GM19351 (cell line): ENCODE data around the gene RFNG.

Experiments used
- ATAC-seq: cut with Tn5 transposase; IDR thresholded peaks from one replicate; pipeline ENCODE4 v1.9.1; 2021; ENCODE audit warnings: mild to moderate bottlenecking, moderate library complexity; ENCODE audit not compliant: unreplicated experiment

Gene RFNG

DNA sequence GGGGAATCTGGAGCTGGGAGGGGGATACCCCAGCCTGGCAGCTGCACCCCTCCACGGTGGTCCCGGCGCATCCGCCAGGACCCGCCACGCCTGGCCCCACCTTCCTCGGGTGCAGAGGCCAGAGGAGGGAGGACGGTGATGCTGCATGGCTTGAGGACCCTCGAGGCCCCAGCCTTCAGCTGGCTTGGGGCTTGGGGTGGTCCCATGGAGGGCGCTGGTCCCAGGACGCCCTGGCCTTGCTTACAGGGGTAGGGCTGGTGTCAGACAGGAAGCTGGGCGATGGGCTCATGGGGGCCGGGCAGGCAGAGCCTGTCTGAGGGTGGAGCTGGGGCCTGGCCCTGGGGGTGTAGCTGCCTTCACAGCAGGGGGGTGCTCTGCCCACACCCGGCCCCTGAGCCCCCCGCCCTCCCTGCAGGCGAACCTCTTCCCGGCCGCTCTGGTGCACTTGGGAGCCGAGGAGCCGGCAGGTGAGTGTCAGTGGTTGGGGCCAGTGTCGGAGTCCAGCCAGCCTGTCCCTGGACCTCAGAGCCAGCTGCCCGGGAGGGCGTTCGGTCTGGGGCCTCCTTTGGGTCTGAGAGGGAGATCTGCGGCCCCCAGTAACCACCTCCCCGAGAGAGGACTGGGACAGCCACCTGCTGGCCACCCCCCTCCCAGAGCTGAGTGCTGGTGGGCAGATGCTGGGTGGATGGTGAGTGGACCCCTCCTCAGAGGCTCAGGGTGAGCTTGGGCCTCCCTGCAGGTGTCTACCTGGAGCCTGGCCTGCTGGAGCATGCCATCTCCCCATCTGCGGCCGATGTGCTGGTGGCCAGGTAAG lies 35.3 kb downstream of the RFNG start:
- no peak for ATAC-seq

DNA sequence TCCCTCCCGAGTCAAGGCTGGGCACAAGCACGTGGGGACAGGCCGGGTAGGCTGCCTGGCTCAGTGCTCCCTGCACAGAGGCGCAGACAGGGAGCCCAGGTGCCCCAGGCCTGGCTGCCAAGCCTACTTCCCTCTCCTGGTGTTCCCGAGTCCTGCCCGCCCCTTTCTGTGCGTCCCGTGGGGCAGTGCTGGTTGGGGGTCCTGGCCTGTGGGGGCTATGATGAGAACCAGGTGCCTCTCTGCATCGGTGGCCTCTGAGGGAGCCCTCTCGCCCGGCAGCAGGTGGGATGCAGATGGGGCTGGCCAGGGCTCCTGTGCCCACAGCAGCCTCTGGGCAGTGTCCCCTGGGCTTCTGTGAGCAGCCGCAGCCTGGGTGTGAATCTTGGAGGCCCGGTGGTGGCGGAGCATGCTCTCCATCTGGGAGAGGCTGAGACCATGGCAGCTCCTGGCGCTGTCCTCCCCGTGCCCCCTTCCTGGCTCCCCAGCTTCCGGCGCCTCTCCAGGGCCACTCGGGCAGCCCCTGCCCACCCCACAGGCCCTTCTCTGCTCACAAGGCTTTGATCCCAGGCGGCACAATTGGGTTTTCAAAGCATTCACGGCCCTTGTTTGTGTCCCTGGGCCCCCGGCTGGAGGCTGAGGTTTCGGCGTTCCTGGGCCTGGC lies 36.2 kb downstream of the RFNG start:
- no peak for ATAC-seq

DNA sequence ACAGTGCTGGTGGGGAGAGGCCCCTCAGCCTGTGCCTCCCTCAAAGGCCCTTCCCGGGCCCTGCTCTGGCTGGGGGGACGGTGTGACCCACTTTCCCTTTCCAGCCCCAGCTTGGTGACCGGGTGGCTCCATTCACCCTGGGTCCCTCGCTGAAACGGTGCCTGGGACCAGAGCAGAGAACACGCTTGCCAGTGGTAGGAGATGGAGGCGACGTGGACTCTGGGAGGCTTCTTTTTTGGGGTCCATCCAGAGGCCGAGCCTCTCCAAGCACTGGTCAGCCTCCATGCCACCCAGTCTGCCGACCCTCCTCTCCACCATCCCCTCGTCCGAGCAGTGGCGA lies 36.7 kb downstream of the RFNG start:
- no peak for ATAC-seq

DNA sequence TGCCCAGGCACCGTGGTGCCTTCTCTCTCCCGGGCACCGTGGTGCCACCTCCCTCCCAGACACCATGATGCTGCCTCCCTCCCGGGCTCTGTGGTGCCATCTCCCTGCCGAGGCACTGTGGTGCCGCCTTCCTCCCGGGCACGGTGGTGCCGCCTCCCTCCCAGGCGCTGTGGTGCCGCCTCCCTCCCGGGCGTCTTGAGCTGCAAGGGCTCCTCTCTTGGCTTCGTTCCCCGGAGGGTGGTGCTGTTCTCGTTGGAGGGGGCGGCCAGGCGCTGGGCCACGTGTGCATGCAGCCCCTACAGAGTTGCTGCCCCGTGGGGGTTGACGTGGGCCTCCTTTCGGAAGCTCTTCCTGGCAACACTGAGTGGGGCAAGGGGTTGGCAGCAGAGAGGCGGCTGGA lies 37.2 kb downstream of the RFNG start:
- ATAC-seq, result no peak

DNA sequence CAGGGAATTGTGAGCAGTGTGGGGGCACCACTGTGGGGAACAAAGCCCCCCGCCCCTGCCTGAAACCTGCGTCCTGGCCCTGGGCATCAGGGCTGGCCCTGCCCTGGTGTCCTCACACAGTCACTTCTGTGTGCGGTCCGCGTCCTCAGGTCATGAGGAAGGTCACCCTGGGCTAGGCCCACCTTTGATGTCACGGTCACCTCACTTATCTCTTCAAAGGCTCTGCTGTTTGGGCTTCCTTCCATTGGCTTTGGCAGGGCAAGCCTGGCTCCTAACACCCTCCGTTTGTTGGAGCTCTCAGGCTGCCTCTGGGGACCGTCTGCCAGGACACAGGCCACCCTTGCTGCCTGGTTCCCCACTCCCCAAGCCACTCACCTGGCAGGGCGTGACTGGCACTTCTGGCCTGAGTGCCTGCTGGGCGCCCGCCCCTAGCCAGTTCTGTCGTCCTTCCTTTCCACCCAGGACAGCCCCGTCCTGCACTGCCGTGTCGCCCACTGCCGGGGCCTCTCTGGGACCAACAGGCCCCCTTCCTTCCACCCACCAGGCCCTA lies 37.8 kb downstream of the RFNG start:
- ATAC-seq, result no peak

DNA sequence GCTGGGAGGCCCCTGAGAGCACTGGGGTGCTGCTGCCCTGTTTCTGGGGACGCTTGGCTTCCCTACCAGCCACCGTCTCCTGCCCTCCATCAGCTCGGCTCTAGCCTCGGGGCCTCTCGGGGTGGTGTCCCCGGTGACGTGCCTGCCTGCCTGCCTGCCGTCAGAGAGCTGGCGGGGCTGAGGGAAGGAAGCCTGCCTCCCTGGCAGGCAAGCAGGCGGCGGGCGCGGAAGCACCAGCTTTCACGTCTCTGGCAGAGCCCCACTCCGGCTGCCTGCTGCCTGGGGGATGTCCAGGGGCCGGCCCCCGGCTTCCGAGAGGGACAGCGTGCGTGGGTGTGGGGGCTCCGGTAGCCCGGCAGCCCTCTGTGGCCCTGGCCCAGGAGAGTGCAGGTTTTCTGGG lies 38.3 kb downstream of the RFNG start:
- no peak for ATAC-seq

DNA sequence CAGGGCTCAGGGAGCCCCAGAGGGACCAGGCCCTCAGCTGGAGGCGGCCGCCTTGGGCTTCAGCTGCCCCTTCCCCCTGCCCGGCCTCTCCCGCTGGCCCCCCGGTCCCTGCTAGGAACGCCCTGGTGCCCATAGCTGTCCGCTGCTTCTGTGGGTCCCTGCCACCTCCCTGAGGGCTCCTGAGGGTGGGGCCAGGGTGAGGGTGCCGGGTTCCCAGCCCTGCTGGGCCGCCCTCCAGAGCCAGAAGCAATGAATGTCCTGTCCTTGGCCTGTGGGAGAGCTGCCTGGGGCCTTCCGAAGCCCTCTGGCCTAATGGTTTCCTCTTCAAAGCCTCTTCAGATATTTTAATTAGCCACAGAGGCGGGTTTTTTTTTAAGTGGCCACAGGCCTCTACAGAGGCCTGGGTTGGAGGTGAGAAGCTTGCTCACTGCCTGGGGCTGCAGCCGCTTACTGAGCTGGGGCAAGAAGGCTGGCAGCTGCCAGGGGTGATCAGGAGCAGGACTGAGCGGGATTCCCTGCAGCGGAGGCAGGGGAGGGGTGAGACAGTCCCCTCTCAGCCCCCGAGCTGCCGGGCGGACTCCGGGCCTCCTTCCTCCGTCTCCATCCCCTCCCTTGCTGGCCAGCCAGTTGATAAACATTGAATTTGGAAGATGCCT lies 38.8 kb downstream of the RFNG start:
- no peak for ATAC-seq

DNA sequence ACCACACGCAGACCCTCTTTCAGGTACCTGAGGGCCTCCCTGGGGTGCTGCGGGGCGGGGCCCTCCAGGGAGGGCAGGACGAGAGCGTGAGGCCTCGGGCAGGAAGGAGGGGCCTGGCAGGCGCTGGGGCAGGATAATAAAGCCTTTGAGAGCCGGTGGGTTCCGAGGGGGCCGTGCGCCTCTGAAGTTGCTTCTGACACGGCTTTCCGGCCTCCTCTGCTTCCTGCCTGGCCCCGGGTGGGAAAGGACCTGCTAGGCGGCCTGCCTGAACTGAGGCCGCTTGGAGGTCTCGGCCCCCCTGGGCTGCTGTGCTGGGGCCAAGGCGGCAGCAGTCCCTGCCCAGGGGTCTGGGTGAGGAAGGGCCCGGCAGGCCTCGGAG lies 39.4 kb downstream of the RFNG start:
- no peak for ATAC-seq

DNA sequence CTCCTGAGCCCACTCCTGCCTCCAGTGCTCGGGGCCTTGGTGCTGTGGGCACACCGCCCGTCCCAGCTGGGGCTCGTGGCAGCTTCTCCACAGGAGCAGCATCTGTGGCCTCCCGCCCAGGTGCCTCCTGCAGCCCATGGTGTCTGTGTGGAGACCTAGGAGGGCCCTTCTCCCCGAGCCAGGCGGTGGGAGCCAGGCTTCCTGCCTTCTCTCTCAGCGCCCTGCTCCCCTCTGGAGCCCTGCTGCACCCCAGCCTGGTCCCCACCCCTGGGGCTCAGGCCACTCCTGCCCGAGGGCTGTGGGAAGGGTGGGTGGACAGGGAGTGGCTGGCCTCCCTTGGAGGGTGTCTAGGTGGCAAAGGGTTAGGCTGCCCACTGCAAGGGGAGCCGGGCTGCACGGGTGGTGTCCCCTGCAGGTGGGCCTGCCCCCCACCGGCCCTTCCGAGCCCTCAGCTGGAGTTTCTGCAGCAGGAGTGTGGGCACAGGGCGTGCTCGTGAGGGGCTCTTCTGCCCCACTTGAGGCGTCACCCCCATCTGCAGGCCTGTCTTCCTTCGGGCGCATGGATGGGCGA lies 39.9 kb downstream of the RFNG start:
- no peak for ATAC-seq

DNA sequence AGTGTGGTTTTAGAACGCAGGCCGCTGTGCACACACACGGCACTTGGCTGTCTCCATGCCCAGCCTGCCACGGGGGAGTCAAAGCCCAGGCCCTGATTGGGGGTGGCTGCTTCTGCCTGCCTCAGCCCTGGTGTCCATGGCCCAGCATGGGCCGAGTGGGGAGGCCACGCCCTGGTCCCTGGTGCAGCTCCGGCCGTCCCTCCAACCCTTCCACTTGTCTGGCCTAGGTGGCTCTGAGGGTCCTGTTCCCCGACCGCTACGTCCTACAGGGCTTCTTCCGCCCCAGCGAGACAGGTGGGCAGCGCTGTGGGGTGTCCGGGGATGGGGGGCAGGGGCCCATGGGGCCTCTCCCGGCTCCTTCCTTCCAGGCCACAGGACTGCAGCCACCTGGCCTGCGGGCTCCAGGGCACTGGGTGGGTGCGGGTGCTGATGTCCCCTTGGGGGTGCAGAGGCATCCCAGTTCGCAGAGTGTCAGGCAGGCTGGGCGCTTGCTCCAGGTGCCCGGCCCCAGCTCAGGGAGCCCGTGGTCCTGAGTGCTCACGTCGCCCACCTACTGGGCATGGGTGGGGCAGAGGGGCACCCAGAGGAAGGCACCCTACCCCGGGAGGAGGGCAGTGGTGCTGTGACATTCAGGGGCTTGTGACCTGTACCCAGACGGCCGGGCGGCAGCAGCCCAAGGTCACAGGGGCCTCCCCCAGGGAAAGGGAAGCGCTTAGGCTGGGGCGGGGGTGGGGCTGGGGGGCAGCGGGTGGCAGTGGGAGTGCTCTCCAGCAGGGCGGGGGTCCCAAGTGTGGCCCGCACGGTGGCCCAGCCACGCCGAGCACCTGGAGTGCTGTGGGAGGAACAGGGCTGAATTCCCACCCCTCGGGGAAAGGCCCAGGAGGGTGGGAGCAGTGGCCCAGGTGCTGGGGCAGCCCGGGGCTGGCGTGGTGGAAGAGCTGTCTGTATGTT lies 40.8 kb downstream of the RFNG start:
- ATAC-seq, result no peak

DNA sequence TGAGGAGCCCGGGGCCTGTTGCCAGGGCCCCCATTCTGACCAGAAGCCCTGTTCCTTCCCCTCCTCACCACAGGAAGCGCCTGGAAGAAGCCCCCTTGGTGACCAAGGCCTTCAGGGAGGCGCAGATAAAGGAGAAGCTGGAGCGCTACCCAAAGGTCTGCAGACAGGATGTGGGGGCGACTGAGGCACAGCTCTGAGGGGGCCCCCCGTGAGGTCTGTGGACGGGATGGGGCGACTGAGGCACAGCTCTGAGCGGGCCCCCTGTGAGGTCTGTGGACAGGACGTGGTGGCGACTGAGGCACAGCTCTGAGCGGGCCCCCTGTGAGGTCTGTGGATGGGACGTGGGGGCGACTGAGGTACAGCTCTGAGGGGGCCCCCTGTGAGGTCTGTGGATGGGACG lies 42.2 kb downstream of the RFNG start:
- ATAC-seq, result no peak

DNA sequence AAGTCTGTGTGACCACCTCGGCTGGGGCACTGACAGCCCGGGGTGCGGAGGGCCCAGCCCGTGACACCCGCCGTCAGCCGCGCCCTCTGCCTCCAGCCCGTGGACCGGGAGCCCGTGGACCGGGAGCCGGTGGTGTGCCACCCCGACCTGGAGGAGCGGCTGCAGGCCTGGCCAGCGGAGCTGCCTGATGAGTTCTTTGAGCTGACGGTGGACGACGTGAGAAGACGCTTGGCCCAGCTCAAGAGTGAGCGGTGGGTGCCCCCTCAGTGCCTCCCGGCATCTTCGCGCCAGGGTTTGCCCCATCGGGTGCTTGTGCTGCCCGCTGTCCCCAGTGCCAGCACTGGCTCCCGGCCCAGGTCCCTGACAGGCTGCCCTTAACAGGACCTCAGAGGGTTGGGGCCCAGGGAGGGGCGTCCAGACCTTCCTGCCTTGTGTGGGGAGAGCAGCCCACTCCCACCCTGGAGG lies 42.6 kb downstream of the RFNG start:
- ATAC-seq, result no peak

DNA sequence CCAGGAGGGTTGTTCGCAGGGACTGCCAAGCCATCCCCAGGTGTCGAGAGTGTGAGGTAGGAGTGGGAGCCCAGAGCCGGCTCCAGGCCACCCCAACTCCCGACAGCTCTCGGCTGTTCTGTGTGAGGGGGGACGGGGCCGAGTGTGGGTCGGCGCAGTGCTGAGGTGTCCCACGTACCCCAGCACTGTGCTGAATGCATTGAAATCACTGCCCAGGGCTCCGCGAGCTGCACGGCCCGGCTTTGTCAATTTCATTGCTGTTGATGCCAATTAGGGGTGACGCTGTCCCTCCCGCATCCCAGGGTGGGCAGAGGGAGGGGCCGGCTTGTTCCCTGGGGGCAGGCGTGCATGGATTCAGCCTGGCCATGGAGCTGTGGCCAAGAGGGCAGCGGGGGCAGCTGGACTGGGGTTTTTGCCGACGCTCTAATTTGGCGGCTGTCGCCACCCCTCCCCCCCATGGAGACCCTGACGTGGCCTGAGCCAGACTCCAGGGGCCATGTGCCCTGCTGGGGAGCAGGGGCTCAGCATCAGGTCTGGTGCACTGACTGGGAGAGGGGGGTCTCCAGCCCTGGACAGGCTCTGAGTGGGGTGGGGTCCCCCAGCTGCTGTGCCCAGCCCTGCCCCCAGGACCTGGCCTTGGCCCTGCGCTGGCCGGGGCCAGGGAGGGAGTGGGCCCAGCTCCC lies 43.2 kb downstream of the RFNG start:
- ATAC-seq, result no peak

DNA sequence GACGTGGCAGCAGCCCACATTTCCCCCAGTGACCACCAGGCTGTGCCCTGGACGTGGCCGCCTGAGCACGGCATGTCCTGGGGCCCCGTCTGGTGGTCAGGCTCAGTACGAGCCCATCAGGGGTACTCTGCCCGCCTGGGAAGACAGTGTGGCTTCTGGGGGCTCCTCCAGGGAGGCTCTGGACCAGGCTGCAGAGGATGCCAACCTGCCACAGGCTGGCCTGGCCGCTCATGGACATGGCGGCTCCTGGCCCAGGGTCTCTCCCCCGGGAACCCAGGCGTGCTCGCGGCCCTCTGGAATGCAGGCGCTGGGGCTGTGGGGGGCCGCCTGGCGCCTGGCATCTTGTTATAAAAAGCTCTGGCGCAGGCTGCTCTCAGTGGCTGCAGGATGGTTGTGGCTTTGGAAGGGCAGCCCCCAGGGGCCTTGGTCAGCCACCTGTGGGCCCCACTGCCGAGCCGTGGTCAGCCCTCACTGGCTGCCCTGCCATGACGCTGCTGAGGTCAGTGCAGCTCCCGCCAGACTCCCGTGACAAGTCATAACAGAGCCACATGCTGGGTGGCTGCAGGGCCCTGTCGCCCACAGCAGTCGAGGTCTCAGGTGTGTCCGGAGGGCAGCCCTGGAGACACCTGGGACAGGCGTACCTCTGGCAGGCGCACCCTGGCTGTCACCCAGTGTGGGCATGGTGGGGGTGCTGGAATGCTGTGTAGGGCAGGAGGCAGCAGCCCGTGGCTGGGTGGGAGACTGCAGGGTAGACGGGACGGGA lies 43.9 kb downstream of the RFNG start:
- no peak for ATAC-seq

DNA sequence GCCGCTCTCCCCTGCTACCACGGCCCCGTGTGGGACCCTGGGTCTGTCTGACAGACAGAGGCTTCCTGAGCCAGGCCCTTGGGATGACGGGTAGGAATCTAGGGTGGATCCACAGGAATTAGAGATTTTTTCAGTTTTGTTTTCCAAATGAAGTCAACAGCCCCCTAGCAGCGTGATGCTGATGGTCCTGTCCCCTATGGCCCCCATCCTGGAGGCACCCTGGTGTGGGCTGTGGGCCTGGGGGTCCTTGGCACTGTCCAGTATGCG lies 44.5 kb downstream of the RFNG start:
- no peak for ATAC-seq

DNA sequence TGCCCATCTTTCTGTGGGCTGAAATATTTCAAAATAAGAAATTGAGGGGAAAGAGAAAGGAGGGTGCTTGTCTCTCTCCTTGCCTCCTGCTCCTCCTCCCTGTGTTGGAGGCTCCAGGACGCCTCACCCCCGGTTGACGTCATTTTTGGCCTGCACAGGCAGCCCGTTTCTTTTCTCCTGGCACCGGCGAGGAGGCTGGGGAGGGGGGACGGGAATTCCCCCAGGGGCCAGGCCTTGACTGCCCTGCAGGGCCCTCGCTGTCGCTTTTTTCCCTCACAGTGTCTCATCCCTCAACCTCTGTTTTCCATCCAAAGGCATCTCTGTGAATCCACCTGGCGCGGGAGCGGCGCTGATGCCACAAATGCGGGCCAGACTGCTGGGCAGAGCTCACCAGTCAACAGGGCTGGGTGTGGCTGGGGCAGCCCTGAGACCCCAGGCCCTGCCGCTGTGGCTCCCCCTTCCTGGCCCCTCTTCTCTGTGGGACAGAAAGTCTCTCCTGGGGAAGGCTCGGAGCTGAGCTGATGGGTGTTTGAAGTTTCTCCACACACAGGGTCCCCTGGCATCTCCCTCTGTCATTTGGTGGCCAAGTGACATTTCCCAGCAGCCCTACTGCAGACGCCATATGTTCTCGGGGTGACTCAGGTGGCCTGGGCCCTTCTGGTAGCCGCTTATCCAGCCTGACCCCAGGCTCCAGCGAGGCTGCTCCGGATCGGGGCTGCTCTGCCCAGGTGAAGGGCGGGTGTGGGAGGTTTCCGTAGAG lies 45.0 kb downstream of the RFNG start:
- ATAC-seq, result no peak

DNA sequence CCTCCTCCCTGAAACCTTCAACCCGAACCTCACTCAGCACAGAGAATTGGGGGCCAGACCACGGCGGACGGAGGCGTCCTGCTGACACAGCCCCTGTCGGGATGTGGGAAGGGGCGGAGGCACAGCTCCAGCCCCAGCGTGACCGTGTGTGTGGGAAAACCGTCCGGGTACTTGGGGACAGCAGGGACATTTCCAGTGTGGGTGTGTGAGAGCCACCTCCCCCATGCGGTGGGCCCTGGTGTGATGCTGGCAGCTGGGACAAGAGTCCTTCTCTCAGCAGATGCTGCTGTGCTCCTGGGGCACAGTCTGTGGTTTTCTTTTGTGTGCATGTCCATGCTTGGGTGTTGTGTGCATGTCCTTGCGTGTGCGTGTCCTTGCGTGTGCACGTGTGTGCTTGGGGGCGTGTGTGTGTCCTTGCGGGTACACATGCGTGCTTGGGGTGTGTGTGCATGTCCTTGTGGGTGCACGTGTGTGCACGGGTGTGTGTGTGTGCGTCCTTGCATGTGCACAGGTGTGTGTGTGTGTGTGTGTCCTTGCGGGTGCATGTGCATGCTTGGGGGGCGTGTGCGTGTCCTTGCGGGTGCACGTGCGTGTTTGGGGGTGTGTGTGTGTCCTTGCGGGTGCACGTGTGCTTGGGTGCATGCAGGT lies 45.8 kb downstream of the RFNG start:
- no peak for ATAC-seq
